ENCODE data around the gene IDH2. TPM values are rescaled to one million over a fixed set of nuclear protein-coding genes. Genes with fewer than 3 reads are reported as not detected.
"Not testable (repeated sequence)": the region's sequence is repeated elsewhere in the genome, so short reads cannot be mapped to it uniquely, and the experiment has no call there.

Gene IDH2
- total RNA-seq, 2 donors from 2014 or later, result 242 to 257 TPM

GRCh38 chr15:90124507-90124906 lies 22.2 kb upstream of the IDH2 start:
- intact Hi-C loops (cut with DNase I), result no loop called here
- DNase-seq, result no peak
- no peak for ATAC-seq

GRCh38 chr15:90121086-90121485 lies 18.8 kb upstream of the IDH2 start:
- DNase-seq, result no peak
- ATAC-seq, result no peak
- intact Hi-C loops (cut with DNase I), result no loop called here

- DNase-seq, result no peak
- ATAC-seq, result no peak
- intact Hi-C loops (cut with DNase I), result no loop called here
Observed at GRCh38 chr15:90119367-90119766, 17.1 kb upstream of the IDH2 start.

- intact Hi-C loops (cut with DNase I), result no loop called here
- DNase-seq (no peak), ATAC-seq (no peak)
Observed at GRCh38 chr15:90115783-90116182, 13.5 kb upstream of the IDH2 start.

- ATAC-seq (no peak), DNase-seq (no peak)
- intact Hi-C loops (cut with DNase I), result no loop called here
Observed at GRCh38 chr15:90114451-90114901, 12.2 kb upstream of the IDH2 start.

GRCh38 chr15:90113166-90113565 lies 10.9 kb upstream of the IDH2 start:
- ATAC-seq (no peak), DNase-seq (no peak)
- intact Hi-C loops (cut with DNase I), result no loop called here

GRCh38 chr15:90109163-90109751 lies 7.0 kb upstream of the IDH2 start:
- intact Hi-C loops (cut with DNase I); DNase-seq; ATAC-seq: not testable (repeated sequence)

- ATAC-seq; intact Hi-C loops (cut with DNase I); DNase-seq: not testable (repeated sequence)
Observed at GRCh38 chr15:90108038-90108437, 5.8 kb upstream of the IDH2 start.

GRCh38 chr15:90106522-90107117 lies 4.4 kb upstream of the IDH2 start:
- intact Hi-C loops (cut with DNase I), result no loop called here
- DNase-seq (peak; percentile 61), ATAC-seq (peak; percentile 49 to 51)

- no peak for DNase-seq
- intact Hi-C loops (cut with DNase I), result no loop called here
- no peak for ATAC-seq
Observed at GRCh38 chr15:90105521-90105920, 3.3 kb upstream of the IDH2 start.

- no peak for ATAC-seq
Observed at GRCh38 chr15:90104551-90104950, 2.3 kb upstream of the IDH2 start.

GRCh38 chr15:90103701-90104329 lies 1.5 kb upstream of the IDH2 start:
- ATAC-seq (no peak), DNase-seq (no peak)
- intact Hi-C loops (cut with DNase I), result no loop called here

More at GRCh38 chr15:90104551-90104950, 2.3 kb upstream of the IDH2 start:
- no peak for DNase-seq
- intact Hi-C loops (cut with DNase I), result no loop called here

GRCh38 chr15:90101130-90101968 lies 919 bp downstream of the IDH2 start:
- intact Hi-C loops (cut with DNase I), result no loop called here
- peak; percentile 66 for DNase-seq
- peak; percentile 30 to 43 for ATAC-seq

- ATAC-seq (no peak), DNase-seq (peak; percentile 58)
- intact Hi-C loops (cut with DNase I), result no loop called here
Observed at GRCh38 chr15:90099868-90100831, 2.1 kb downstream of the IDH2 start.

- intact Hi-C loops (cut with DNase I), result no loop called here
- no peak for DNase-seq
- no peak for ATAC-seq
Observed at GRCh38 chr15:90099072-90099867, 3.0 kb downstream of the IDH2 start.

- DNase-seq, result no peak
- no peak for ATAC-seq
- intact Hi-C loops (cut with DNase I), result no loop called here
Observed at GRCh38 chr15:90097475-90097874, 4.8 kb downstream of the IDH2 start.

- ATAC-seq, result no peak
- no peak for DNase-seq
- intact Hi-C loops (cut with DNase I), result no loop called here
Observed at GRCh38 chr15:90095521-90095959, 6.7 kb downstream of the IDH2 start.

All from left cardiac atrium (tissue), 4 donors.